Thoracic aorta (tissue), 2 donors: ENCODE data around the gene PPARG. TPM values are rescaled to one million over a fixed set of nuclear protein-coding genes. Genes with fewer than 3 reads are reported as not detected.
"Not testable (repeated sequence)": the region's sequence is repeated elsewhere in the genome, so short reads cannot be mapped to it uniquely, and the experiment has no call there.

Source experiments
- ATAC-seq: fragments of 150-250 bp; one replicate; pipeline ENCODE4 v1.8.0; 2017; ENCODE audit warnings: low read depth; ENCODE audit not compliant: insufficient number of reproducible peaks, low FRiP score
- DNase-seq: peaks from one replicate; pipeline ENCODE4 v3.0.0-alpha.2; 2020; ENCODE audit warnings: low spot score
- H3K27ac ChIP-seq, 2 donors: fragments of 200-600 bp; sonication (generic); 1 replicate in 1 of 2; 2 replicates in 1 of 2; pipeline ENCODE4 v1.5.1; 2016; ENCODE audit warnings: mild to moderate bottlenecking in 2 of 2, moderate library complexity in 2 of 2
- H3K27me3 ChIP-seq: fragments of 200-600 bp; sonication (generic); replicated peaks from 2 replicates; pipeline ENCODE4 v1.6.0; 2016; ENCODE audit warnings: mild to moderate bottlenecking; ENCODE audit not compliant: insufficient read depth
- H3K36me3 ChIP-seq: fragments of 200-600 bp; sonication (generic); one replicate; pipeline ENCODE4 v1.5.1; 2016
- H3K4me1 ChIP-seq, 2 donors: fragments of 200-600 bp; sonication (generic); 1 replicate in 1 of 2; 2 replicates in 1 of 2; pipeline versions ENCODE4 v1.5.1 to v1.6.0; 2016; ENCODE audit warnings: low read depth in 2 of 2, mild to moderate bottlenecking in 1 of 2; ENCODE audit not compliant: control insufficient read depth in 1 of 2
- H3K4me3 ChIP-seq: fragments of 200-600 bp; sonication (generic); 2 replicates; pipeline ENCODE4 v1.5.1; 2016; ENCODE audit warnings: mild to moderate bottlenecking
- H3K9me3 ChIP-seq: fragments of 200-600 bp; sonication (generic); 2 replicates; pipeline ENCODE4 v1.5.1; 2016
- total RNA-seq, 2 donors: library from RNA; depleted of rRNA; stranded (reverse); fragments of >200 nt; gene quantifications; one replicate each; pipeline versions ENCODE4 v1.1.0 to v1.2.3, GENCODE V29; 2016
- TF ChIP-seq, protein P1 (sequence below): fragments of 200-600 bp; sonication (generic); IDR thresholded peaks from one replicate; pipeline ENCODE4 v1.5.1; 2019; ENCODE audit warnings: antibody characterized with exemption

The PPARG gene
- total RNA-seq, 2 donors from 2014 or later = 8.5 to 13.1 TPM

- H3K4me3 ChIP-seq = no peak overlapping the region
- no peaks in the 10 kb centered on the region for H3K9me3 ChIP-seq
- TF ChIP-seq, protein P1, sequence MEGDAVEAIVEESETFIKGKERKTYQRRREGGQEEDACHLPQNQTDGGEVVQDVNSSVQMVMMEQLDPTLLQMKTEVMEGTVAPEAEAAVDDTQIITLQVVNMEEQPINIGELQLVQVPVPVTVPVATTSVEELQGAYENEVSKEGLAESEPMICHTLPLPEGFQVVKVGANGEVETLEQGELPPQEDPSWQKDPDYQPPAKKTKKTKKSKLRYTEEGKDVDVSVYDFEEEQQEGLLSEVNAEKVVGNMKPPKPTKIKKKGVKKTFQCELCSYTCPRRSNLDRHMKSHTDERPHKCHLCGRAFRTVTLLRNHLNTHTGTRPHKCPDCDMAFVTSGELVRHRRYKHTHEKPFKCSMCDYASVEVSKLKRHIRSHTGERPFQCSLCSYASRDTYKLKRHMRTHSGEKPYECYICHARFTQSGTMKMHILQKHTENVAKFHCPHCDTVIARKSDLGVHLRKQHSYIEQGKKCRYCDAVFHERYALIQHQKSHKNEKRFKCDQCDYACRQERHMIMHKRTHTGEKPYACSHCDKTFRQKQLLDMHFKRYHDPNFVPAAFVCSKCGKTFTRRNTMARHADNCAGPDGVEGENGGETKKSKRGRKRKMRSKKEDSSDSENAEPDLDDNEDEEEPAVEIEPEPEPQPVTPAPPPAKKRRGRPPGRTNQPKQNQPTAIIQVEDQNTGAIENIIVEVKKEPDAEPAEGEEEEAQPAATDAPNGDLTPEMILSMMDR = no peak
- H3K27me3 ChIP-seq = no peaks in the 10 kb centered on the region
- no peaks in the 10 kb centered on the region for H3K4me1 ChIP-seq
- DNase-seq (no peak), ATAC-seq (no peak)
- no peak overlapping the region for H3K27ac ChIP-seq
- H3K36me3 ChIP-seq = no peaks in the 10 kb centered on the region
These were observed 178.9 kb downstream of the PPARG start for GRCh38 chr3:12467746-12468145.

DNA sequence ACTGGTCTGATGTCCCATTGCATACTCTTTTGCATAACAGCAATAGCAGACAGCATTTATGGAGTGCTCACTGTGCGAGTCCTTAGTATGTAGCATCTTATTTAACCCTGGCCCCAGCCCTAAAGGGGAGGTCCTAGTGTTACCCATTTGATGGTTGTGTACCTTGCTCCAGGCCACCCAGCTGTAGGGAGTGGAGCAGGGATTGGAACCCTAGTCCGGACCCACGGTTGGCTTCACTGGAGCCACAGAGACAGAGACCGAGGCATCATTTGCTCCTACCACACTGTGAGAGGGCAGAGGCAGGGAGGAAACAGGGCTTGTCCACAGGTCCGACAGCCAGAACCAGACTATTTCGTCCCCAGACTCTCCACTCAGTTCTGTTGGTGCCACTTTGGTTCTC is 179.4 kb downstream of the PPARG start:
- no peak for DNase-seq
- Histone ChIP-seq H3K27ac (no peak overlapping the region), H3K27me3 (no peaks in the 10 kb centered on the region), H3K4me3 (no peak overlapping the region), H3K4me1 (no peaks in the 10 kb centered on the region), H3K36me3 (no peaks in the 10 kb centered on the region), H3K9me3 (no peaks in the 10 kb centered on the region)
- TF ChIP-seq, protein P1 = no peak
- ATAC-seq = no peak

GRCh38 chr3:12468757-12469156 is 179.9 kb downstream of the PPARG start:
- no peak overlapping the region for H3K27ac ChIP-seq
- no peaks in the 10 kb centered on the region for H3K27me3 ChIP-seq
- H3K9me3 ChIP-seq = no peaks in the 10 kb centered on the region
- DNase-seq (no peak), ATAC-seq (no peak)
- H3K4me3 ChIP-seq = no peak overlapping the region
- no peaks in the 10 kb centered on the region for H3K36me3 ChIP-seq
- no peaks in the 10 kb centered on the region for H3K4me1 ChIP-seq
- TF ChIP-seq, protein P1 = no peak

GRCh38 chr3:12469222-12469621 is 180.4 kb downstream of the PPARG start:
- not testable (repeated sequence) for H3K36me3 ChIP-seq, H3K4me3 ChIP-seq, H3K27ac ChIP-seq, H3K9me3 ChIP-seq, H3K4me1 ChIP-seq, ATAC-seq, H3K27me3 ChIP-seq, DNase-seq

- TF ChIP-seq, protein P1 = no peak
- Histone ChIP-seq H3K36me3 (no peaks in the 10 kb centered on the region), H3K27me3 (no peaks in the 10 kb centered on the region), H3K9me3 (no peaks in the 10 kb centered on the region), H3K4me1 (no peaks in the 10 kb centered on the region), H3K4me3 (no peak overlapping the region), H3K27ac (no peak overlapping the region)
- DNase-seq (no peak), ATAC-seq (no peak)
These were observed 181.2 kb downstream of the PPARG start for GRCh38 chr3:12470111-12470510.

GRCh38 chr3:12470680-12471079 is 181.8 kb downstream of the PPARG start:
- H3K9me3 ChIP-seq = no peaks in the 10 kb centered on the region
- no peak overlapping the region for H3K4me3 ChIP-seq
- H3K36me3 ChIP-seq = no peaks in the 10 kb centered on the region
- no peak for ATAC-seq
- H3K27me3 ChIP-seq = no peaks in the 10 kb centered on the region
- H3K4me1 ChIP-seq = peaks cover 1% of the 10 kb centered on the region in 2 donors
- H3K27ac ChIP-seq = no peak overlapping the region
- DNase-seq = no peak
- TF ChIP-seq, protein P1 = no peak
